GM12874 (cell line): ENCODE results near the gene LLGL2.

Experiments
- CTCF ChIP-seq: IDR thresholded peaks from 2 replicates; pipeline ENCODE4 v1.5.1; 2011; ENCODE audit warnings: low read depth, mild to moderate bottlenecking, control low read depth, low read length, moderate library complexity; ENCODE audit not compliant: insufficient read depth

Gene LLGL2

GRCh38 chr17:75589012-75589918 is 63.8 kb downstream of the LLGL2 start:
- TF ChIP-seq CTCF = peak; percentile 66

- TF ChIP-seq CTCF = no peak
These were observed 64.4 kb downstream of the LLGL2 start for GRCh38 chr17:75589919-75590303.

- no peak for TF ChIP-seq CTCF
These were observed 64.8 kb downstream of the LLGL2 start for GRCh38 chr17:75590314-75590761.

- no peak for TF ChIP-seq CTCF
These were observed 65.6 kb downstream of the LLGL2 start for GRCh38 chr17:75590849-75591721.

- TF ChIP-seq CTCF = no peak
These were observed 66.3 kb downstream of the LLGL2 start for GRCh38 chr17:75591722-75592302.

- TF ChIP-seq CTCF = no peak
These were observed 67.0 kb downstream of the LLGL2 start for GRCh38 chr17:75592348-75593020.
